Muscle of arm (tissue), 14 donors: ENCODE measurements around the gene RUNDC1. TPM values are rescaled to one million over a fixed set of nuclear protein-coding genes. Genes with fewer than 3 reads are reported as not detected.
A peak's percentile ranks its signal among the peaks of the same experiment; 100 is the strongest.
"Not testable (repeated sequence)": the region's sequence is repeated elsewhere in the genome, so short reads cannot be mapped to it uniquely, and the experiment has no call there.

Experiments
- DNase-seq: peaks from one replicate; pipeline ENCODE4 v3.0.0-alpha.2; 2013
- long read RNA-seq, 11 donors: transcript quantifications; one replicate each; lab custom pipeline, GENCODE V29; 2026
- polyA plus RNA-seq, 12 donors: library from polyadenylated mRNA; unstranded; fragments of 120-200 nt; gene quantifications; one replicate each; pipeline ENCODE4 v1.2.1, GENCODE V29; 2013; ENCODE audit not compliant: insufficient read length in 12 of 12

The RUNDC1 gene
- 100 to 1,000 TPM in 1 of 12 donors, 10 to 100 TPM in 1, 1 to 10 TPM in 10; 7.0 to 111 (median 7.5) TPM for polyA plus RNA-seq
- long read RNA-seq, donor 1, partial matches to known transcripts: 0 of 4 reads
- long read RNA-seq, donor 1, other reads (novel, unspliced or antisense): 0 of 4 reads
- long read RNA-seq, donor 2, partial matches to known transcripts: 0 of 3 reads
- long read RNA-seq, donor 2, other reads (novel, unspliced or antisense): 0 of 3 reads
- long read RNA-seq, donor 3, partial matches to known transcripts: 0 of 1 reads
- long read RNA-seq, donor 3, other reads (novel, unspliced or antisense): 0 of 1 reads
- long read RNA-seq, donor 4, partial matches to known transcripts: 0 of 1 reads
- long read RNA-seq, donor 4, other reads (novel, unspliced or antisense): 0 of 1 reads
- long read RNA-seq, donor 5, partial matches to known transcripts: 0 of 4 reads
- long read RNA-seq, donor 5, other reads (novel, unspliced or antisense): 0 of 4 reads
- long read RNA-seq, donor 6, partial matches to known transcripts: 0 of 3 reads
- long read RNA-seq, donor 6, other reads (novel, unspliced or antisense): 0 of 3 reads
- long read RNA-seq, donor 7, partial matches to known transcripts: 0 of 2 reads
- long read RNA-seq, donor 7, other reads (novel, unspliced or antisense): 0 of 2 reads
- long read RNA-seq, donor 8, partial matches to known transcripts: 0 of 6 reads
- long read RNA-seq, donor 8, other reads (novel, unspliced or antisense): 0 of 6 reads
- long read RNA-seq, donor 9: 0 reads
- long read RNA-seq, donor 10, partial matches to known transcripts: 0 of 4 reads
- long read RNA-seq, donor 10, other reads (novel, unspliced or antisense): 0 of 4 reads
- long read RNA-seq, donor 11, partial matches to known transcripts: 0 of 3 reads
- long read RNA-seq, donor 11, other reads (novel, unspliced or antisense): 0 of 3 reads

- peak; percentile 87 for DNase-seq
Measured at GRCh38 chr17:42980274-42980765, at the start of gene RUNDC1. Gene RUNDC1, plus strand, starts transcription at chr17:42980565. Its CDS starts 12 bp downstream, at chr17:42980577.

- peak; percentile 46 for DNase-seq
Measured at GRCh38 chr17:42937712-42938596, 42.4 kb upstream of the RUNDC1 start.

GRCh38 chr17:42944211-42944610, 36.2 kb upstream of the RUNDC1 start:
- DNase-seq: no peak

- no peak for DNase-seq
Measured at GRCh38 chr17:42946812-42947211, 33.6 kb upstream of the RUNDC1 start.

DNA sequence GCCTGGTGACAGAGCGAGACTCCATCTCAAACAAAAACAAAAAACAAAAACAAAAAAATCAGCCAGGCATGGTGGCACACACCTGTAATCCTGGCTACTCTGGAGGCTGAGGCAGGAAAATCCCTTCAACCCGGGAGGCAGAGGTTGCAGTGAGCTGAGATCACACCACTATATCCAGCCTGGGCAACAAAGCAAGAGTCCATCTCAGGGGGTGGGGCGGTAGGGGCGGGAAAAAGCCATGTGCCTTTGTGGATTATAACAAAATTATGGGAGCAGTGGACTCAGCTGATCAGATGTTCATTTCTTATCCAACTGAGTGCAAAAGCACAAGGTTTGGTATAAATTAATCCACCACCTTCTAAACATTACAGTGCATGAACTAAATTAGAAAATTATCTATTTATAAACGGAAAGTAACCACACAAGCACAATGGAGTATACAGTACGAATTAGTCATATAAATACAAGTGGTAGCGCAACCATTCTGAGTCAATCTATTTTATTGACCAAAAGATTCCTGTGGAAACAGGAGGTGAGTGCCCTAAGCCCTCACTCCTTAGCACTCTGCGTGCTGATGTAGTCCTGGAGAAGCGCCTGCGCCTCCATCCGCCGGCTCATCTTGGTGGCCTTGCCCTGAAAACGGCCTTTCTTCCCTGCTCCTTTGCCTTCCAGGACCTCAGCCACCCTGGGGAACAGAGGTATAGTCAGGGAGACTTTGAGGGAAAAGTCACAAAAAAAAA, 30.2 kb upstream of the RUNDC1 start:
- DNase-seq: no peak

- DNase-seq: no peak
Measured at GRCh38 chr17:42953669-42954068, 26.7 kb upstream of the RUNDC1 start.

DNA sequence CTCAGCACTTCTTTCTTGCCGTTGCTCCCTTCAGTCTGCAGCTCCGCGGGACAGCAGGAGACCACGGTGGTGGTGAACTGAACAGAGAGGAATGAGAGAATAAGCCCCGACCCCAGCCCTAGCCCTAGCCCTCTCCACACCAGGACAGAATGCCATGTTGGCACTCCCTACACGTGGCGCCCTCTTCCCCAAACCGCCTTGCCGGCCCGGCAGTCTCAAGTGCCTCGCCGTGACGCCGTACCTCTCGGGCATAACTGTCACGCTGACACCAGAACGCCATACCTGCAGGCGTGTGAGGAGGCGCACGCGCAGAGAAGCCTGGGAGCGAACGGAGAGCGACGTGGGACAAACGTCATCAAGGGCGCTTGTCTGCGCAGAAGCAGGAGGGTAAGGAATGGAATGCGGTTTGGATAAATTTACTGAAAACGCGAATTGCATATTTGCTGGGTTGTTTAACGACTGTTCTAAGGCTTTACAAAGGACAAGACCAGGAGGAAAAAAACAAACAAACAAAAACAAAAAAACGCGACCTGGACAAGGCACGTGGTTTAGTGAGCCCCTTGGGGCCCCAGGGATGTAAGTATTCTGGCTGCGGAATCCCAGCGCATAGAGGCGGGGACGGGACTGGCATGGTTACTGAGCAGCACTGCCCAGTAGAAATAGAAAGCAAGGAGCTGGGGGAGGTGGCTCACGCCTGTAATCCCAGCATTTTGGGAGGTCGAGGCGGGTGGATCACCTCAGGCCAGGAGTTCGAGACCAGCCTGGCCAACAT, 16.0 kb upstream of the RUNDC1 start, which contains the start of gene AARSD1:
Gene AARSD1 (minus strand): TSS at position 294 of the 772 bp plus-strand sequence. CDS start 14 bp downstream, at position 280.
- DNase-seq: peak; percentile 95

- DNase-seq: no peak
Measured at GRCh38 chr17:42967925-42968324, 12.4 kb upstream of the RUNDC1 start.

DNA sequence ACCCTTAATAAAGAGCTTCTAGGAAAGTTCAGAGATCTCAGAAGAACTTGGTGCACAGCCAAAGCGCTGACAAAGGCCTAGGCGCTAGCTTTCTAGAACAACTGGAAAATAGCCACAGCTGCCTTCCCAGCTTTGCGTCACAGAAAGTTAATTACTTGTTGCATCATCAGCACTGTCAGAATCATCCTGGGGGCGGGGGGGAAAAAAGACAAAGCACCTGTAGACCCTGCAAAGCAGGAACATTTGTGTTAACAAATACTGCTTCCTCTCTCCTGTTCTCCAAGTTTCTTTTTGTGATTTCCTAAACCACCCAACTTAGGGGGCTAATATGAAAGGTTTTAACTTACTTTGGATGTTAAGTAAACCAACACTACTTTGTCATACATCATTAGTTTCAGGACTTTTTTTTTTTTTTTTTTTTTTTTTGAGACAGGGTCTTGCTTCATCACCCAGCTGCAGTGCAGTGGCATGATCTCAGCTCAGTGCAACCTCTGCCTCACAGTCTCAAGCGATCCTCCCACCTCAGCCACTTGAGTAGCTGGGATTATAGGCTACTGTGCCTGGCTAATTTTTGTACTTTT, 11.3 kb upstream of the RUNDC1 start:
- DNase-seq: no peak

- no peak for DNase-seq
Measured at GRCh38 chr17:42971589-42971988, 8.8 kb upstream of the RUNDC1 start.

DNA sequence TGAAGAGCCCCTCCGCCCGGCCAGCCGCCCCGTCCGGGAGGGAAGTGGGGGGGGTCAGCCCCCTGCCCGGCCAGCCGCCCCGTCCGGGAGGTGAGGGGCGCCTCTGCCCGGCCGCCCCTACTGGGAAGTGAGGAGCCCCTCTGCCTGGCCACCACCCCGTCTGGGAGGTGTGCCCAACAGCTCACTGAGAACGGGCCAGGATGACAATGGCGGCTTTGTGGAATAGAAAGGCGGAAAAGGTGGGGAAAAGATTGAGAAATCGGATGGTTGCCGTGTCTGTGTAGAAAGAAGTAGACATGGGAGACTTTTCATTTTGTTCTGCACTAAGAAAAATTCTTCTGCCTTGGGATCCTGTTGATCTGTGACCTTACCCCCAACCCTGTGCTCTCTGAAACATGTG, 7.0 kb upstream of the RUNDC1 start:
- DNase-seq: not testable (repeated sequence)

DNA sequence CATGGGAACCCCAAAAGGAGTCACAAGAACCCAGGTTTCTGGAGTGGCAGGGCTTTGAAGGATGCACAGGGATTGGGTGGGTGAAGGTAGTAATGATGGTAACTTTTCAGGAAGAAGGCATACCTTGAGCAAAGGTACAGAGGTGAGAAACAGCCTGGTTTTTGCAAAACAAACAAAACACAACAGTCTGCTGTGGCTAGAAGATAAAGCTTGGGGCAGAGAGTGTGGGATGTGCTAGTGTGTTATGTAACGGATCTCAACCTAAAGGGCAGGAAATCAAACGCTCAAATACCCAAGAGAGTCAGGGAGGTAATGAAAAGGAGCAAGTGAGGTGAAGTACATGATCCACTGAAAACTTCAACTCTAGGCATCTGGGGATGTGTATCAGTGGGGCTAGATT, 5.1 kb upstream of the RUNDC1 start:
- DNase-seq: no peak

GRCh38 chr17:42975701-42976100, 4.7 kb upstream of the RUNDC1 start:
- not testable (repeated sequence) for DNase-seq

GRCh38 chr17:42979511-42980273, 673 bp upstream of the RUNDC1 start, which contains the start of gene PTGES3L:
Gene PTGES3L, minus strand, starts transcription at chr17:42980080. Its CDS starts 27 bp downstream, at chr17:42980053.
- DNase-seq: peak; percentile 47

DNA sequence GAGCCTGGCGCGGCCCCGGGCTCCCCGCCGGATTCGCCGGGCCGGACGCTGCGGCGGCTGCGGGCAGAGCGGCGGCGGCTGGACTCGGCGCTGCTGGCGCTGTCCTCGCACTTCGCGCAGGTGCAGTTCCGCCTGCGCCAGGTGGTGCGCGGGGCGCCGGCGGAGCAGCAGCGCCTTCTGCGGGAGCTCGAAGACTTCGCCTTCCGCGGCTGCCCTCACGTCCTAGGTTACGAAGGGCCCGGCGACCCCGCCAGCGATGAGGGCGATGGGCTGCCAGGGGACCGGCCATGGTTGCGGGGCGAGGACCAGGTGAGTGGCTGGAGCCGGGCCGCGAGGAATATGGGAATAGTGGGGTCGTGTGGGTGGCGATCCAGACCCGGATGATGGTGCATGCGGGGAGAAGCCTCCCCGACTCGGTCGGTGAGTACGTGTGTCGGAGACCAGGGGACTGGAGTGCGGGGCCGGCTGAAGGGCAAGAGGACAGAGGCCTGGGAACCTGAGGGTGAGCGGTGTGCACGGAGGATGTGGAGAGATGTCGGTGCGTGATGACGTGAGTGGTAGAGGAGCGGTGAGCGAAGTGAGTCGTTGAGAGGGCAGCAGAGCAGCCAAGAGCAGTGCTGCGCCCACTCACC, 517 bp downstream of the RUNDC1 start:
- DNase-seq: peak; percentile 14

- DNase-seq: no peak
Measured at GRCh38 chr17:42982266-42982665, 1.9 kb downstream of the RUNDC1 start.

DNA sequence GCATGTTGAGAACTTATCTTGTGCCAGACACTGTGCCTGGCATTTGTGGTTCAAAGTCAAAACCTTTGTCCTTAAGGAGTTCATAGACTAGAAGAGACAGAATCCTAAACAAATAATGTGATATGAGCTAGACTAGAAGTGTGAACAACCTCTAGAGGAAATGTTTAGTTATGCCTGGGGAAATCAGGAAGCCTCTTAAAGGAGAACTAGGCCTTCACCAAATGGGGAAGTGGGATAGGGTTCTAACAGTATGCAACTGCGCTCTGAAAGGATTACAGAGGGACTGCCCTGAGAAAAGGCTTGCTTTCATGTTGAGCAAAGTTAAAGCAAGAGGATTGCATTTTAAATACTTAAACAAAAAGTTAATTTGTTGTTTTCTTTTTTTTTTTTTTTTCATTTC, 4.9 kb downstream of the RUNDC1 start:
- no peak for DNase-seq

DNA sequence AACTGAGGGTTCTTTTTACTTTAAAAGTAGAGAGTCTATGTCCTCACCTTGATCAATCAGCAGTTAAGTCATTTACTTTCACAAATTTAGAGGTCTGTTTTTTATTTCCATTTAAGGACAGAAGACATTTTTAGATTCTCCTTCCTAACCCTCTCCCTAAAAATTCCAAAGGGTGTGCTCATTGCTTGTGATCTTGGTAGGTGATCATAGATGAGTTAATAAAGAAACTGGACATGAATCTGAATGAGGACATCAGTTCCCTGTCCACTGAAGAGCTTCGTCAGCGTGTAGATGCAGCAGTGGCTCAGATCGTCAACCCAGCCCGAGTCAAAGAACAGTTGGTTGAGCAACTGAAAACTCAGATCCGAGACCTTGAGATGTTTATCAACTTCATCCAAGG, 8.8 kb downstream of the RUNDC1 start:
- no peak for DNase-seq
